Liver (tissue), 9 donors: Measurements from ENCODE around the gene SAMSN1. TPM values are rescaled to one million over a fixed set of nuclear protein-coding genes. Genes with fewer than 3 reads are reported as not detected.

ENCODE experiments used
- DNase-seq: peaks from one replicate; pipeline ENCODE4 v3.0.0-alpha.2; 2017; ENCODE audit warnings: low spot score
- H3K27ac ChIP-seq, 2 donors: one replicate each; pipeline ENCODE4 v1.7.0; 2013; ENCODE audit warnings: inconsistent platforms in 2 of 2, low read length in 2 of 2, control low read depth in 1 of 2, low read depth in 1 of 2, mild to moderate bottlenecking in 1 of 2
- H3K27me3 ChIP-seq, 4 donors: one replicate each; pipeline versions ENCODE4 v1.6.1 to v1.7.0; 2013; ENCODE audit warnings: low read length in 3 of 4, inconsistent platforms in 1 of 4, mild to moderate bottlenecking in 1 of 4, moderate library complexity in 1 of 4; ENCODE audit not compliant: control insufficient read depth in 4 of 4, insufficient read depth in 4 of 4
- H3K36me3 ChIP-seq, 4 donors: one replicate each; pipeline versions ENCODE4 v1.6.1 to v1.7.0; 2013; ENCODE audit warnings: low read length in 3 of 4, mild to moderate bottlenecking in 3 of 4, low read depth in 1 of 4, moderate library complexity in 1 of 4; ENCODE audit not compliant: control insufficient read depth in 4 of 4, insufficient read depth in 3 of 4
- H3K4me1 ChIP-seq, 4 donors: one replicate each; pipeline versions ENCODE4 v1.6.1 to v1.7.0; 2013; ENCODE audit warnings: low read length in 3 of 4, mild to moderate bottlenecking in 3 of 4, moderate library complexity in 1 of 4; ENCODE audit not compliant: control insufficient read depth in 4 of 4, insufficient read depth in 4 of 4
- H3K4me3 ChIP-seq, 3 donors: one replicate each; pipeline versions ENCODE4 v1.6.1 to v1.7.0; 2013; ENCODE audit warnings: low read length in 3 of 3, control low read depth in 1 of 3, low read depth in 1 of 3, mild to moderate bottlenecking in 1 of 3
- H3K9ac ChIP-seq, 2 donors: one replicate each; pipeline ENCODE4 v1.7.0; 2013; ENCODE audit warnings: low read length in 2 of 2, mild to moderate bottlenecking in 2 of 2, moderate library complexity in 2 of 2, control low read depth in 1 of 2, low read depth in 1 of 2
- H3K9me3 ChIP-seq, 4 donors: one replicate each; pipeline versions ENCODE4 v1.6.1 to v1.7.0; 2013; ENCODE audit warnings: low read length in 3 of 4; ENCODE audit not compliant: control insufficient read depth in 4 of 4
- CTCF ChIP-seq: fragments of 150-350 bp; IDR thresholded peaks from 2 replicates; pipeline ENCODE4 v1.5.1; 2017; ENCODE audit warnings: improper control_type of control experiment, low read depth, low read length; ENCODE audit not compliant: missing input control
- EGR1 ChIP-seq, 2 donors: IDR thresholded peaks; 2 replicates each; pipeline ENCODE4 v1.6.1; 2016 to 2018; ENCODE audit warnings: antibody characterized with exemption in 2 of 2, low read depth in 2 of 2
- FOXA1 ChIP-seq: IDR thresholded peaks from 2 replicates; pipeline ENCODE4 v1.6.1; 2016; ENCODE audit warnings: antibody characterized with exemption
- FOXA2 ChIP-seq: IDR thresholded peaks from 2 replicates; pipeline ENCODE4 v1.6.1; 2016; ENCODE audit warnings: antibody characterized with exemption
- GABPA ChIP-seq, 2 donors: IDR thresholded peaks in 1 of 2; conservative IDR thresholded peaks in 1 of 2; 2 replicates each; pipeline ENCODE4 v1.6.1; 2016; ENCODE audit warnings: antibody characterized with exemption in 2 of 2, mild to moderate bottlenecking in 1 of 2, moderate library complexity in 1 of 2
- HNF4A ChIP-seq, 2 donors: conservative IDR thresholded peaks; 2 replicates each; pipeline ENCODE4 v1.6.1; 2016; ENCODE audit warnings: antibody characterized with exemption in 2 of 2, mild to moderate bottlenecking in 2 of 2
- HNF4G ChIP-seq: IDR thresholded peaks from 2 replicates; pipeline ENCODE4 v1.6.1; 2016; ENCODE audit warnings: antibody characterized with exemption
- JUND ChIP-seq, 2 donors: IDR thresholded peaks; 2 replicates each; pipeline ENCODE4 v1.6.1; 2016; ENCODE audit warnings: antibody characterized with exemption in 2 of 2
- NR2F2 ChIP-seq: IDR thresholded peaks from 2 replicates; pipeline ENCODE4 v1.6.1; 2016; ENCODE audit warnings: antibody characterized with exemption
- RAD21 ChIP-seq, 2 donors: IDR thresholded peaks; 2 replicates each; pipeline ENCODE4 v1.6.1; 2016; ENCODE audit warnings: antibody characterized with exemption in 2 of 2, mild to moderate bottlenecking in 2 of 2
- REST ChIP-seq: IDR thresholded peaks from 2 replicates; pipeline ENCODE4 v1.6.1; 2016; ENCODE audit warnings: antibody characterized with exemption, mild to moderate bottlenecking
- RXRA ChIP-seq, 2 donors: IDR thresholded peaks; 2 replicates each; pipeline ENCODE4 v1.6.1; 2017 to 2018; ENCODE audit warnings: antibody characterized with exemption in 2 of 2, mild to moderate bottlenecking in 1 of 2
- SP1 ChIP-seq: IDR thresholded peaks from 2 replicates; pipeline ENCODE4 v1.6.1; 2018; ENCODE audit warnings: antibody characterized with exemption, mild to moderate bottlenecking
- TAF1 ChIP-seq: conservative IDR thresholded peaks from 2 replicates; pipeline ENCODE4 v1.6.1; 2016; ENCODE audit warnings: antibody characterized with exemption, mild to moderate bottlenecking
- YY1 ChIP-seq: IDR thresholded peaks from 2 replicates; pipeline ENCODE4 v1.6.1; 2016; ENCODE audit warnings: antibody characterized with exemption, mild to moderate bottlenecking
- ZBTB33 ChIP-seq: IDR thresholded peaks from 2 replicates; pipeline ENCODE4 v1.6.1; 2016; ENCODE audit warnings: antibody characterized with exemption
- WGBS: extraction: QIAGEN DNeasy Blood & Tissue Kit; methylation state at CpG from one replicate; pipeline ENCODE4 v1.1.7; 2013; 5-methylcytosine and 5-hydroxymethylcytosine counted together
- polyA plus RNA-seq, 2 donors: library from polyadenylated mRNA; stranded (reverse) in 1 of 2; unstranded in 1 of 2; fragments of 200-250 nt in 1 of 2; fragments of >200 nt in 1 of 2; fragmentation: Nextera tagmentation in 1 of 2; extraction: Ambion mirVana in 1 of 2; gene quantifications; one replicate each; pipeline versions ENCODE4 v1.2.1 to v1.2.3, GENCODE V29; 2013 to 2015
- total RNA-seq, 2 donors: library from RNA; depleted of rRNA; stranded (reverse); fragments of >200 nt; gene quantifications; one replicate each; pipeline ENCODE4 v1.2.3, GENCODE V29; 2014
- TF ChIP-seq, protein P1 (sequence below): IDR thresholded peaks from 2 replicates; pipeline ENCODE4 v1.6.1; 2016; ENCODE audit warnings: antibody characterized with exemption
- TF ChIP-seq, protein P2 (sequence below): IDR thresholded peaks from 2 replicates; pipeline ENCODE4 v1.6.1; 2016; ENCODE audit warnings: antibody characterized with exemption
- donor health status: healthy.
- donor health status: healthy.
- donor health status: healthy.
- donor health status: healthy.
- donor health status: healthy.

SAMSN1 gene
- total and polyA plus RNA-seq, 4 donors = 2.2 to 9.0 (median 3.4) TPM

GRCh38 chr21:14488672-14489204, 57.4 kb downstream of the SAMSN1 start:
- H3K27ac ChIP-seq = no peak overlapping the region
- TF ChIP-seq YY1 = no peak
- no peak for TF ChIP-seq HNF4A (conservative IDR thresholded peaks at IDR 0.05)
- TF ChIP-seq RAD21 (IDR thresholded peaks at IDR 0.05) = no peak
- TF ChIP-seq GABPA (IDR thresholded peaks at IDR 0.05 in 1 of 2, conservative IDR thresholded peaks at IDR 0.05 in 1 of 2) = no peak
- no peak for TF ChIP-seq HNF4G
- no peak for TF ChIP-seq REST
- TF ChIP-seq, protein P1, sequence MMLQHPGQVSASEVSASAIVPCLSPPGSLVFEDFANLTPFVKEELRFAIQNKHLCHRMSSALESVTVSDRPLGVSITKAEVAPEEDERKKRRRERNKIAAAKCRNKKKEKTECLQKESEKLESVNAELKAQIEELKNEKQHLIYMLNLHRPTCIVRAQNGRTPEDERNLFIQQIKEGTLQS = no peak
- TF ChIP-seq, protein P2, sequence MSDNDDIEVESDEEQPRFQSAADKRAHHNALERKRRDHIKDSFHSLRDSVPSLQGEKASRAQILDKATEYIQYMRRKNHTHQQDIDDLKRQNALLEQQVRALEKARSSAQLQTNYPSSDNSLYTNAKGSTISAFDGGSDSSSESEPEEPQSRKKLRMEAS = no peak
- TF ChIP-seq SP1 = no peak
- no peak for TF ChIP-seq EGR1 (IDR thresholded peaks at IDR 0.05; ENCODE audit: low read depth in 2 of 2)
- TF ChIP-seq FOXA2 = no peak
- TF ChIP-seq TAF1 = no peak
- TF ChIP-seq FOXA1 = no peak
- TF ChIP-seq RXRA (IDR thresholded peaks at IDR 0.05) = no peak
- no peak for TF ChIP-seq JUND (IDR thresholded peaks at IDR 0.05)
- TF ChIP-seq ZBTB33 = no peak
- no peak for TF ChIP-seq NR2F2
- no peak for TF ChIP-seq CTCF
- no peak for DNase-seq
- H3K9me3 ChIP-seq = no peaks in the 10 kb centered on the region
- no peaks in the 10 kb centered on the region for H3K27me3 ChIP-seq
- no peak overlapping the region for H3K9ac ChIP-seq
- no peak overlapping the region for H3K4me3 ChIP-seq
- WGBS = 86% methylated on average over 5 of the region's 5 CpGs
- no peaks in the 10 kb centered on the region for H3K36me3 ChIP-seq
- H3K4me1 ChIP-seq = no peaks in the 10 kb centered on the region
